HL-60 (cell line): ENCODE measurements around the gene PIMREG.

Source experiments
- DNase-seq, 2 experiments: peaks; one replicate each; pipeline ENCODE4 v3.0.0-alpha.2; 2010 to 2020; ENCODE audit warnings: low read depth in 1 of 2, low spot score in 1 of 2
- H3K27ac ChIP-seq: fragments of 250-450 bp; sonication (Bioruptor Pico); replicated peaks from 2 replicates; pipeline ENCODE4 v1.5.1; 2020; ENCODE audit warnings: mild to moderate bottlenecking, moderate library complexity
- H3K27me3 ChIP-seq: fragments of 250-450 bp; sonication (Bioruptor Pico); 2 replicates; pipeline ENCODE4 v1.5.1; 2021; ENCODE audit warnings: mild to moderate bottlenecking, moderate library complexity; ENCODE audit not compliant: insufficient read depth, poor library complexity, severe bottlenecking
- H3K4me3 ChIP-seq: replicated peaks from 2 replicates; pipeline ENCODE4 v1.5.1; 2011; ENCODE audit warnings: mild to moderate bottlenecking, control low read depth, low read length; ENCODE audit not compliant: insufficient read depth
- CTCF ChIP-seq: IDR thresholded peaks from one replicate; pipeline ENCODE4 v1.5.1; 2011; ENCODE audit warnings: low read length, control low read depth, inconsistent platforms; ENCODE audit not compliant: insufficient read depth
- GABPA ChIP-seq: IDR thresholded peaks from 2 replicates; pipeline ENCODE4 v1.6.1; 2012; ENCODE audit warnings: low read depth
- POLR2AphosphoS5 ChIP-seq: IDR thresholded peaks from 2 replicates; pipeline ENCODE4 v1.6.1; 2012; ENCODE audit warnings: low read depth
- SPI1 ChIP-seq: IDR thresholded peaks from 2 replicates; pipeline ENCODE4 v1.6.1; 2012; ENCODE audit warnings: low read depth, mild to moderate bottlenecking, borderline replicate concordance
- TF ChIP-seq, protein P1 (sequence below): IDR thresholded peaks from 2 replicates; pipeline ENCODE4 v1.6.1; 2012; ENCODE audit warnings: low read depth; ENCODE audit not compliant: insufficient replicate concordance

PIMREG gene

DNA sequence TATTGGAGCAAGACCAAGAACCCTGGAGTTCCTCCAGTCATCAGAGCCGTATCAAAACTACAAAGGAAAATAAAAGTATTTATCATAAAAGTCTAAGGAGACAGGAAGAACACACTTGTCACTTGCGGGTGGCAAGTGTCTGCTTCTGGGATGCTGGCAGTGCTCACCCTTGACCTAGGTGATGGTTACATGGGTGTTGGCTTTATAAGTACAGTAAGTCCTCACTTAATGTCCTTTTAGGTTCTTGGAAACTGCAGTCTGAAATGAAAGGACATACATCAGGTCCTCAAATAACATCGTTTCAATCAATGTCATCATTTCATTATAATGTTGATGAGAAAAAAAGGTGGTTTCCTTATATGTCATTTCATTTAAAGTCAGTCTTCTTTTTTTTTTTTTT, 6.3 kb upstream of the PIMREG start:
- Histone ChIP-seq H3K4me3 (no peak overlapping the region), H3K27ac (no peak overlapping the region), H3K27me3 (no peaks in the 10 kb centered on the region)
- TF ChIP-seq, protein P1, sequence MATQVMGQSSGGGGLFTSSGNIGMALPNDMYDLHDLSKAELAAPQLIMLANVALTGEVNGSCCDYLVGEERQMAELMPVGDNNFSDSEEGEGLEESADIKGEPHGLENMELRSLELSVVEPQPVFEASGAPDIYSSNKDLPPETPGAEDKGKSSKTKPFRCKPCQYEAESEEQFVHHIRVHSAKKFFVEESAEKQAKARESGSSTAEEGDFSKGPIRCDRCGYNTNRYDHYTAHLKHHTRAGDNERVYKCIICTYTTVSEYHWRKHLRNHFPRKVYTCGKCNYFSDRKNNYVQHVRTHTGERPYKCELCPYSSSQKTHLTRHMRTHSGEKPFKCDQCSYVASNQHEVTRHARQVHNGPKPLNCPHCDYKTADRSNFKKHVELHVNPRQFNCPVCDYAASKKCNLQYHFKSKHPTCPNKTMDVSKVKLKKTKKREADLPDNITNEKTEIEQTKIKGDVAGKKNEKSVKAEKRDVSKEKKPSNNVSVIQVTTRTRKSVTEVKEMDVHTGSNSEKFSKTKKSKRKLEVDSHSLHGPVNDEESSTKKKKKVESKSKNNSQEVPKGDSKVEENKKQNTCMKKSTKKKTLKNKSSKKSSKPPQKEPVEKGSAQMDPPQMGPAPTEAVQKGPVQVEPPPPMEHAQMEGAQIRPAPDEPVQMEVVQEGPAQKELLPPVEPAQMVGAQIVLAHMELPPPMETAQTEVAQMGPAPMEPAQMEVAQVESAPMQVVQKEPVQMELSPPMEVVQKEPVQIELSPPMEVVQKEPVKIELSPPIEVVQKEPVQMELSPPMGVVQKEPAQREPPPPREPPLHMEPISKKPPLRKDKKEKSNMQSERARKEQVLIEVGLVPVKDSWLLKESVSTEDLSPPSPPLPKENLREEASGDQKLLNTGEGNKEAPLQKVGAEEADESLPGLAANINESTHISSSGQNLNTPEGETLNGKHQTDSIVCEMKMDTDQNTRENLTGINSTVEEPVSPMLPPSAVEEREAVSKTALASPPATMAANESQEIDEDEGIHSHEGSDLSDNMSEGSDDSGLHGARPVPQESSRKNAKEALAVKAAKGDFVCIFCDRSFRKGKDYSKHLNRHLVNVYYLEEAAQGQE: no peak
- TF ChIP-seq CTCF: no peak
- TF ChIP-seq GABPA: no peak
- no peak for TF ChIP-seq SPI1
- no peak for TF ChIP-seq POLR2AphosphoS5
- DNase-seq: no peak

GRCh38 chr17:6439951-6440350, 4.3 kb upstream of the PIMREG start:
- H3K27me3 ChIP-seq: no peaks in the 10 kb centered on the region
- TF ChIP-seq SPI1: no peak
- no peak for DNase-seq
- H3K27ac ChIP-seq: no peak overlapping the region
- no peak overlapping the region for H3K4me3 ChIP-seq

DNA sequence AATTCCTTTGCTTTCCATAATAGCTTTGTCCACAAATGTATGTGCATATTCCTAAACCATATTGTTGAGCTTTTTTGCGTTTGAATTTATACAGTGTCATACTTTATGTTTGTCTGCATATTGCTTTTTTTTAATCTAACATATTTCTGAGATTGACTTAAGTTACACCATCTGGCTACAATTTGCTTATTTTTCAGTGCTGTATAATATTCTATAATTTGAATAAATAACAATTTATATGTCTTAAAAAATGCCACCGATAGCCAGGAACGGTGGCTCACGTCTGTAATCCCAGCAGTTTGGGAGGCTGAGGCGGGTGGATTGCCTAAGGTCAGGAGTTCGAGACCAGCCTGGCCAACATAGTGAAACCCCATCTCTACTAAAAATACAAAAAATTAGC, 1.5 kb upstream of the PIMREG start:
- Histone ChIP-seq H3K27me3 (no peaks in the 10 kb centered on the region), H3K27ac (no peak overlapping the region), H3K4me3 (no peak overlapping the region)
- TF ChIP-seq CTCF (no peak), POLR2AphosphoS5 (no peak), SPI1 (no peak), GABPA (no peak)
- TF ChIP-seq, protein P1: no peak
- no peak for DNase-seq

- TF ChIP-seq SPI1: no peak
- TF ChIP-seq GABPA: no peak
- no peak for TF ChIP-seq CTCF
- TF ChIP-seq POLR2AphosphoS5: no peak
- TF ChIP-seq, protein P1: no peak
- no peak overlapping the region for H3K27ac ChIP-seq
- no peaks in the 10 kb centered on the region for H3K27me3 ChIP-seq
- H3K4me3 ChIP-seq: no peak overlapping the region
- no peak for DNase-seq
Measured at GRCh38 chr17:6444571-6445335, 498 bp downstream of the PIMREG start.
